Left ventricle myocardium superior (tissue), 1 donor: ENCODE measurements around the gene CCT5. TPM values are rescaled to one million over a fixed set of nuclear protein-coding genes. Genes with fewer than 3 reads are reported as not detected.

Experiments
- ATAC-seq: fragments of 200-7000 bp; cut with Tn5 transposase; one replicate; pipeline ENCODE4 v1.9.1; 2020; ENCODE audit warnings: mild to moderate bottlenecking, moderate library complexity
- DNase-seq: peaks from one replicate; pipeline ENCODE4 v3.0.0-alpha.2; 2020
- intact Hi-C: fragments of 100-400 bp; cut with micrococcal nuclease; formaldehyde crosslinking; loops from one replicate; pipeline ENCODE4 v1.11.0; 2022
- total RNA-seq: library from RNA; stranded (reverse); fragmentation: NEBNext Ultra II Directional; extraction: Animal tissue kit (Norgen Biotek cat#: 25700); gene quantifications from one replicate; pipeline ENCODE4 v1.2.1, GENCODE V29; 2021
- donor health status: DM: no; HTN: yes; CAD: no; lungs with severe emphysema.

CCT5 gene
- total RNA-seq, 1 donor from 2014 or later, result 95.8 TPM

GRCh38 chr5:10311595-10312425 lies 61.7 kb downstream of the CCT5 start:
- no peak for DNase-seq
- no peak for ATAC-seq
- intact Hi-C loops, result no loop called here

DNA sequence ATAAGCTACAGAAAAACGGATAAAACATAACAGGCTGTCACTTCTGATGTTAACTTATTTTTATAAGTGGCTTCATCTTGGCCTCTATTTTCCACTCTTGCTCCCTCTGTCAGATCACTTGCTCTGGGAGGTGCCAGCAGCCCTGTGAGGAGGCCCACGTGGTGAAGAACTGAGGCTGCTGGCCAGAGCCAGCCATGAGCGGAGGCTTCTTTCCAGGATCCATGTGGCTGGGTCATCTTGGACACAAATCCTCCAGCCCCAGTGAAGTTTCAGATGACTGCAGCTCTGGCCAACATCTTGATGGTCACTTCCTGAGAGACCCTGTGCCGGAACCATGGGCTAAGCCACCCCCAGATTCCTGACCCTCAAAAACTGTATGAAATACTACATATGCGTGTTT lies 65.1 kb downstream of the CCT5 start:
- DNase-seq, result no peak
- intact Hi-C loops, result no loop called here

More for the DNA sequence above, 65.1 kb downstream of the CCT5 start:
- ATAC-seq, result no peak

Other genes with a start within 250 kb of the CCT5 start
- 19.6 TPM for gene ATPSCKMT, start 392 bp upstream of the CCT5 start, total RNA-seq
- gene CMBL, start 57.6 kb downstream of the CCT5 start, total RNA-seq, result 48.6 TPM
- 165 TPM for gene MARCHF6, start 103.4 kb downstream of the CCT5 start, total RNA-seq
- 0.20 TPM for gene ROPN1L, start 191.6 kb downstream of the CCT5 start, total RNA-seq